PC-9 (cell line): Measurements from ENCODE around the gene ATOSB. TPM values are rescaled to one million over a fixed set of nuclear protein-coding genes. Genes with fewer than 3 reads are reported as not detected.

Experiments used
- BruUV-seq: library from RNA; stranded (reverse); fragments of 400-500 nt; replicated peaks from 2 replicates; lab custom pipeline; 2021; lab: Mats Ljungman, UMichigan
- CTCF ChIA-PET: fragments of 300-600 bp; sonication (Branson Sonifier 250); formaldehyde crosslinking; loops from one replicate; lab custom pipeline; 2022; ENCODE audit warnings: antibody characterized with exemption; lab: Charles Lee
- POLR2A ChIA-PET: fragments of 300-600 bp; sonication (Branson Sonifier 250); formaldehyde crosslinking; loops from one replicate; lab custom pipeline; 2022; ENCODE audit warnings: antibody characterized with exemption; ENCODE audit not compliant: unreplicated experiment; lab: Charles Lee
- DNase-seq, 2 experiments: peaks; one replicate each; pipeline versions ENCODE4 v3.0.0 to v3.0.0-alpha.2; 2015 to 2022; ENCODE audit warnings: mixed read lengths in 1 of 2
- H2AFZ ChIP-seq: fragments of 200-600 bp; sonication (generic); 2 replicates; pipeline ENCODE4 v1.8.1; 2017; ENCODE audit warnings: antibody characterized with exemption
- H3F3A ChIP-seq: fragments of 200-600 bp; sonication (generic); 2 replicates; pipeline ENCODE4 v1.8.1; 2017; ENCODE audit warnings: antibody characterized with exemption, mild to moderate bottlenecking, low read depth; ENCODE audit not compliant: insufficient read depth
- H3K27ac ChIP-seq: fragments of 200-600 bp; sonication (generic); 2 replicates; pipeline ENCODE4 v1.6.1; 2016; ENCODE audit warnings: mixed run types
- H3K27me3 ChIP-seq: fragments of 200-600 bp; sonication (generic); 2 replicates; pipeline ENCODE4 v1.6.1; 2016; ENCODE audit warnings: low read depth, mixed run types; ENCODE audit not compliant: insufficient read depth
- H3K36me3 ChIP-seq: fragments of 200-600 bp; sonication (generic); 2 replicates; pipeline ENCODE4 v1.6.1; 2016; ENCODE audit warnings: low read depth, mixed run types
- H3K4me1 ChIP-seq: fragments of 200-600 bp; sonication (generic); replicated peaks from 2 replicates; pipeline ENCODE4 v1.6.1; 2016; ENCODE audit warnings: mixed run types; ENCODE audit not compliant: insufficient read depth
- H3K4me2 ChIP-seq: fragments of 200-600 bp; sonication (generic); 2 replicates; pipeline ENCODE4 v1.6.1; 2017; ENCODE audit warnings: mixed run types
- H3K4me3 ChIP-seq: fragments of 200-600 bp; sonication (generic); 2 replicates; pipeline ENCODE4 v1.6.1; 2016; ENCODE audit warnings: mixed run types
- H3K79me2 ChIP-seq: fragments of 200-600 bp; sonication (generic); 2 replicates; pipeline ENCODE4 v1.6.1; 2017; ENCODE audit warnings: low read depth, mixed run types
- H3K9me2 ChIP-seq: fragments of 200-600 bp; sonication (generic); 2 replicates; pipeline ENCODE4 v1.8.1; 2017; ENCODE audit warnings: mild to moderate bottlenecking; ENCODE audit not compliant: insufficient read depth
- H3K9me3 ChIP-seq: fragments of 200-600 bp; sonication (generic); 2 replicates; pipeline ENCODE4 v1.8.1; 2016; ENCODE audit warnings: low read depth; ENCODE audit not compliant: insufficient read depth
- H4K20me1 ChIP-seq: fragments of 200-600 bp; sonication (generic); 2 replicates; pipeline ENCODE4 v1.8.1; 2017; ENCODE audit not compliant: insufficient read depth
- CTCF ChIP-seq: fragments of 200-600 bp; sonication (generic); conservative IDR thresholded peaks from 2 replicates; pipeline ENCODE4 v1.6.1; 2017; ENCODE audit warnings: mixed run types, antibody characterized with exemption, mild to moderate bottlenecking, moderate library complexity
- EZH2 ChIP-seq: fragments of 200-600 bp; sonication (generic); IDR thresholded peaks from 2 replicates; pipeline ENCODE4 v1.8.0; 2017; ENCODE audit warnings: antibody characterized with exemption, low read depth
- intact Hi-C: fragments of 100-400 bp; cut with micrococcal nuclease; formaldehyde crosslinking; loops from one replicate; pipeline ENCODE4 v1.10.0; 2022; ENCODE audit not compliant: unreplicated experiment
- total RNA-seq: library from RNA; stranded (reverse); gene quantifications from 2 replicates; pipeline ENCODE4 v1.2.3, GENCODE V29; 2021

ATOSB gene
- total RNA-seq, 1 experiment from 2014 or later: 10.5 TPM

- TF ChIP-seq EZH2: no peak
- TF ChIP-seq CTCF: peak; percentile 29; the same call in 1 of the 2 replicates
- Histone ChIP-seq H3K4me3 (peak overlapping the region; percentile 91), H3K27me3 (no peaks in the 10 kb centered on the region), H4K20me1 (peaks cover 47% of the 10 kb centered on the region), H3F3A (peaks cover 22% of the 10 kb centered on the region), H3K9me2 (no peaks in the 10 kb centered on the region), H3K79me2 (peaks cover 49% of the 10 kb centered on the region), H3K4me2 (peak overlapping the region; percentile 99), H2AFZ (peak overlapping the region; percentile 43; the same call in 1 of the 2 replicates), H3K36me3 (peaks cover 12% of the 10 kb centered on the region), H3K9me3 (no peaks in the 10 kb centered on the region), H3K27ac (peak overlapping the region; percentile 97), H3K4me1 (peaks cover 17% of the 10 kb centered on the region)
- intact Hi-C loops: loop anchor here (5.0 kb wide), 1 partner anchor 85 kb away; the partner anchor contains the start of gene DNAJB5
- no TSS peak for BruUV-seq
- CTCF ChIA-PET: no interaction called here
- POLR2A ChIA-PET: interaction anchor here (0.5 to 0.8 kb wide), 4 partner anchors 44 to 75 kb away, joined by 3 to 18 read pairs (median 5); partner anchors contain the start of gene ATOSB
- DNase-seq: peak; percentile 48 to 65
Measured at GRCh38 chr9:35071814-35072460, 43.7 kb downstream of the ATOSB start.

DNA sequence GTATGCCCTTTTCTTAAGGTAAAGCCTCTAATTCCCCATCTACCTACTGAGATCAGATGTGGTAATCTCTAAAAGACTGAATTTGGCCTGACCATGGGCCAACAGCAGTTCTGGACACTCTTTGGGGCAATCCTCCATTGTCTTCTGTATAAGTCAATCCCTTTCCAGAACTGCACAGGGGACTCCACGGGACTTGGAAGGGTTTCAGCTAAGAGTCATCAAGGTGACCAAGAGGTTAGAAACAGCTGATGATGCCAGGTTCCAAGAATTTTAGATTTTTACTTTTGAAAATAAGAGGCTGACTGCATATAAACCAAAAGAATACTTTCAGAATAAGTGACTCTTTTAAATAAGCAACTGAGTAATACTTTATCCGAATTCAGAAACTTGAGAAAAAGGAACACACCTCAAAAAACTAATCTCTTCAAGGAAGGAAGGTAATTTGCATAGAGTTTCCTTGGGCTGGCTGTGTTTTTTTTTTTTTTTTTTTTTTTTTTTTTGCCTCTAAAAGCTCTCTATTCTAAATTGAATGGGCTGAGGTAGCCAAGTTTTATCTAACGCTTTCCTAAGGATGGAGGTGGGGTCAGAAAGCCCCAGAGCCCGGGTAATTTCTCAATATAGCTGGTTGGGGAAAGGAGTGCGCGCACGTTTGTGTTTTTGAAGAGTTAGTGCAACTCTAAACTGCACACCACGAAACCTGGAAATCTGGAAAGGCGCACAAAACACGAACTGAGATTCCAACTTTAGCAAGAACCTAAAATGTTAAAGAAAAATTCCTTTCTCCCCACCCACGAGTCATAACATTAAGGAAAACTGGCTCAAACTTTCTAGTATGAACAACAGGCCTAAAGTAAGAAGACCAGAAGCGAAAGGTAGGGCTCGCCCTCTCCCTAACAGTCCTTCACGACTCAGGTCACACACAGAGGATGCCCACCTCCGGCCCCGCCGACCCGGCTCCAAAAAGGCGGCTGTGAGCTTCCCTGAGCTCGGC, 44.5 kb downstream of the ATOSB start:
- no TSS peak for BruUV-seq
- no peak overlapping the region for H2AFZ ChIP-seq
- CTCF ChIA-PET: interaction anchor here (0.6 kb wide), 1 partner anchor 406 kb away, joined by 6 read pairs; no protein-coding TSS in a partner anchor
- TF ChIP-seq CTCF: no peak
- no peak for TF ChIP-seq EZH2
- H3F3A ChIP-seq: peaks cover 22% of the 10 kb centered on the region
- POLR2A ChIA-PET: interaction anchor here (0.5 to 0.7 kb wide), 4 partner anchors 43 to 367 kb away, joined by 3 to 18 read pairs (median 5); no protein-coding TSS in a partner anchor
- H3K27ac ChIP-seq: peak overlapping the region; percentile 97
- H3K4me3 ChIP-seq: peak overlapping the region; percentile 91
- intact Hi-C loops: loop anchor here (5.0 kb wide), 1 partner anchor 84 kb away; the partner anchor contains the start of gene DNAJB5
- peaks cover 54% of the 10 kb centered on the region for H4K20me1 ChIP-seq
- H3K27me3 ChIP-seq: no peaks in the 10 kb centered on the region
- DNase-seq: no peak
- no peaks in the 10 kb centered on the region for H3K9me2 ChIP-seq
- peaks cover 15% of the 10 kb centered on the region for H3K36me3 ChIP-seq
- H3K4me1 ChIP-seq: peaks cover 17% of the 10 kb centered on the region
- H3K79me2 ChIP-seq: peaks cover 55% of the 10 kb centered on the region
- H3K4me2 ChIP-seq: peak overlapping the region; percentile 99
- no peaks in the 10 kb centered on the region for H3K9me3 ChIP-seq

DNA sequence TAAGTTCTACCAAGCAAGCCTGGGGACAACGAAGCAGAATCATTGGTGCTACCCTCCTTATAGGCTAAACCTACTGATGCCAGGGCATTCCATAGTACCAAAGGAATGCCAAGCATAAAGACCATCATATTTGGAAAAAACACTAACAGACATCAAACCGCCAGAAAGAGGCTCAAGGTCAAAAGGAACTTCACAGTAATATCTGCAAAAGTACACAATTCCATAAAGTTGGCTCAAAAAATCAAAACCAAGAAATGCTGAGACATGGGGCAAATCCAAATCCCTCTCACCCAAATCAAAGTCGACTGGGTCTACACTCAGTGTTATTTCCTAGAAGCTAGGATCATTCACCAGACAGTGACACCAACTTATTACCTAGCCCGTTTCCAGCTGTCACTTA, 46.6 kb downstream of the ATOSB start:
- Histone ChIP-seq H4K20me1 (peaks cover 63% of the 10 kb centered on the region), H3K27me3 (no peaks in the 10 kb centered on the region), H3K4me2 (peak overlapping the region; percentile 99), H3K36me3 (peaks cover 30% of the 10 kb centered on the region), H2AFZ (no peak overlapping the region), H3F3A (peaks cover 22% of the 10 kb centered on the region), H3K4me3 (no peak overlapping the region), H3K9me2 (no peaks in the 10 kb centered on the region), H3K9me3 (no peaks in the 10 kb centered on the region), H3K79me2 (peaks cover 60% of the 10 kb centered on the region), H3K27ac (no peak overlapping the region), H3K4me1 (peaks cover 17% of the 10 kb centered on the region)
- POLR2A ChIA-PET: interaction anchor here (0.6 kb wide), 1 partner anchor 27 kb away, joined by 8 read pairs; the partner anchor contains the start of gene PIGO
- BruUV-seq: no TSS peak
- CTCF ChIA-PET: no interaction called here
- DNase-seq: no peak
- intact Hi-C loops: no loop called here
- TF ChIP-seq CTCF (no peak), EZH2 (no peak)
